Stimulated activated CD8-positive, alpha-beta memory T cell treated with anti-CD3 and anti-CD28 coated beads, Interleukin-15, amount 100 ng/mL, for 4 hours (primary cell): Measurements from ENCODE around the gene SNRPA1.
"Not testable (repeated sequence)": the region's sequence is repeated elsewhere in the genome, so short reads cannot be mapped to it uniquely, and the experiment has no call there.

Source experiments
- DNase-seq, 2 donors: peaks; one replicate each; pipeline ENCODE4 v3.0.0-alpha.2; 2020; ENCODE audit warnings: low read depth in 2 of 2

Gene SNRPA1

GRCh38 chr15:101295607-101296161 lies 636 bp upstream of the SNRPA1 start:
- DNase-seq, result no peak

GRCh38 chr15:101293122-101293521 lies 1.9 kb downstream of the SNRPA1 start:
- DNase-seq, result no peak

- no peak for DNase-seq
These were observed 6.0 kb downstream of the SNRPA1 start for GRCh38 chr15:101288905-101289513.

GRCh38 chr15:101287342-101287741 lies 7.7 kb downstream of the SNRPA1 start:
- not testable (repeated sequence) for DNase-seq

- no peak for DNase-seq
These were observed 8.5 kb downstream of the SNRPA1 start for GRCh38 chr15:101286471-101287114.

- no peak for DNase-seq
These were observed 11.1 kb downstream of the SNRPA1 start for GRCh38 chr15:101283931-101284330.

GRCh38 chr15:101280007-101280406 lies 15.0 kb downstream of the SNRPA1 start:
- no peak for DNase-seq

GRCh38 chr15:101277943-101278564 lies 17.0 kb downstream of the SNRPA1 start:
- no peak for DNase-seq

GRCh38 chr15:101277038-101277822 lies 17.8 kb downstream of the SNRPA1 start, which contains the start of gene SELENOS:
Gene SELENOS, minus strand, starts transcription at chr15:101277485. Its CDS starts 68 bp downstream, at chr15:101277417.
- DNase-seq, result peak; percentile 72 to 80

GRCh38 chr15:101276501-101277037 lies 18.5 kb downstream of the SNRPA1 start:
- DNase-seq, result no peak

- DNase-seq, result no peak
These were observed 20.0 kb downstream of the SNRPA1 start for GRCh38 chr15:101275018-101275417.

GRCh38 chr15:101273534-101273933 lies 21.5 kb downstream of the SNRPA1 start:
- DNase-seq, result no peak

- no peak for DNase-seq
These were observed 22.5 kb downstream of the SNRPA1 start for GRCh38 chr15:101272584-101272983.

GRCh38 chr15:101269479-101270223 lies 25.4 kb downstream of the SNRPA1 start:
- no peak for DNase-seq

- DNase-seq, result no peak
These were observed 27.5 kb downstream of the SNRPA1 start for GRCh38 chr15:101267320-101268104.

GRCh38 chr15:101266787-101267186 lies 28.3 kb downstream of the SNRPA1 start:
- no peak for DNase-seq

- DNase-seq, result no peak
These were observed 29.0 kb downstream of the SNRPA1 start for GRCh38 chr15:101266034-101266433.

GRCh38 chr15:101264911-101265641 lies 30.0 kb downstream of the SNRPA1 start:
- no peak for DNase-seq

- no peak for DNase-seq
These were observed 31.0 kb downstream of the SNRPA1 start for GRCh38 chr15:101264011-101264410.
